Thoracic aorta (tissue), 2 donors: ENCODE data around the gene PTRH1. TPM values are rescaled to one million over a fixed set of nuclear protein-coding genes. Genes with fewer than 3 reads are reported as not detected.

Experiments
- ATAC-seq: fragments of 150-250 bp; one replicate; pipeline ENCODE4 v1.8.0; 2017; ENCODE audit warnings: low read depth; ENCODE audit not compliant: insufficient number of reproducible peaks, low FRiP score
- DNase-seq: peaks from one replicate; pipeline ENCODE4 v3.0.0-alpha.2; 2020; ENCODE audit warnings: low spot score
- H3K27ac ChIP-seq, 2 donors: fragments of 200-600 bp; sonication (generic); 1 replicate in 1 of 2; 2 replicates in 1 of 2; pipeline ENCODE4 v1.5.1; 2016; ENCODE audit warnings: mild to moderate bottlenecking in 2 of 2, moderate library complexity in 2 of 2
- H3K27me3 ChIP-seq: fragments of 200-600 bp; sonication (generic); replicated peaks from 2 replicates; pipeline ENCODE4 v1.6.0; 2016; ENCODE audit warnings: mild to moderate bottlenecking; ENCODE audit not compliant: insufficient read depth
- H3K36me3 ChIP-seq: fragments of 200-600 bp; sonication (generic); one replicate; pipeline ENCODE4 v1.5.1; 2016
- H3K4me1 ChIP-seq, 2 donors: fragments of 200-600 bp; sonication (generic); 1 replicate in 1 of 2; 2 replicates in 1 of 2; pipeline versions ENCODE4 v1.5.1 to v1.6.0; 2016; ENCODE audit warnings: low read depth in 2 of 2, mild to moderate bottlenecking in 1 of 2; ENCODE audit not compliant: control insufficient read depth in 1 of 2
- H3K4me3 ChIP-seq: fragments of 200-600 bp; sonication (generic); 2 replicates; pipeline ENCODE4 v1.5.1; 2016; ENCODE audit warnings: mild to moderate bottlenecking
- H3K9me3 ChIP-seq: fragments of 200-600 bp; sonication (generic); 2 replicates; pipeline ENCODE4 v1.5.1; 2016
- total RNA-seq, 2 donors: library from RNA; depleted of rRNA; stranded (reverse); fragments of >200 nt; gene quantifications; one replicate each; pipeline versions ENCODE4 v1.1.0 to v1.2.3, GENCODE V29; 2016
- TF ChIP-seq, protein P1 (sequence below): fragments of 200-600 bp; sonication (generic); IDR thresholded peaks from one replicate; pipeline ENCODE4 v1.5.1; 2019; ENCODE audit warnings: antibody characterized with exemption

PTRH1 gene
- total RNA-seq, 2 donors from 2014 or later = 9.3 to 25.9 TPM

DNA sequence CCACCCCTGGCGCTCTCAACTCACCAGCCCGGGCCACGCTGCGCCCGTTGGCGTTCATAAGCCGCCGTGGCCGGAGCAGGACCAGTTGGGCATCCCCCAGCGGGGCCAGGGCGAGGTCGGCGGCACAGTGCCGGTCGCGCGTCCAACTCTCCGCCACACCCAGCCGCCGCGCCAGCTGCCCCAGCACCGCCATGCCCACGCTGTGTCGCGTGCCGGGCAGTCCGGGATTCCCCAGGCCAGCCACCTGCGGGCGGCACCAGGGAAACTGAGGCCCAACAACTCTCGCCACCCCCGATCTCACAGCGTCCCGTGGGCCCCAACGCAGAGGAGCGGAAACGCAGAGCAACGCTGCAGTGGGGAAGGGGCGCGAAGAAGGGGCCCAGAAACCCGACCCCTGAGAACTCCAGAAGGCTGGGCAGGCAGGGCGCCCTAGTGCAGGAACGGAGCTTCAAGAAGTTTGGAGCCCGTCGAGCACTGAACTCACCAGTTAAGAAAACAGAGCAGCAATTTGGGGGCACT, 453 bp downstream of the PTRH1 start:
- H3K9me3 ChIP-seq = no peaks in the 10 kb centered on the region
- ATAC-seq (peak; percentile 10), DNase-seq (no peak)
- TF ChIP-seq, protein P1, sequence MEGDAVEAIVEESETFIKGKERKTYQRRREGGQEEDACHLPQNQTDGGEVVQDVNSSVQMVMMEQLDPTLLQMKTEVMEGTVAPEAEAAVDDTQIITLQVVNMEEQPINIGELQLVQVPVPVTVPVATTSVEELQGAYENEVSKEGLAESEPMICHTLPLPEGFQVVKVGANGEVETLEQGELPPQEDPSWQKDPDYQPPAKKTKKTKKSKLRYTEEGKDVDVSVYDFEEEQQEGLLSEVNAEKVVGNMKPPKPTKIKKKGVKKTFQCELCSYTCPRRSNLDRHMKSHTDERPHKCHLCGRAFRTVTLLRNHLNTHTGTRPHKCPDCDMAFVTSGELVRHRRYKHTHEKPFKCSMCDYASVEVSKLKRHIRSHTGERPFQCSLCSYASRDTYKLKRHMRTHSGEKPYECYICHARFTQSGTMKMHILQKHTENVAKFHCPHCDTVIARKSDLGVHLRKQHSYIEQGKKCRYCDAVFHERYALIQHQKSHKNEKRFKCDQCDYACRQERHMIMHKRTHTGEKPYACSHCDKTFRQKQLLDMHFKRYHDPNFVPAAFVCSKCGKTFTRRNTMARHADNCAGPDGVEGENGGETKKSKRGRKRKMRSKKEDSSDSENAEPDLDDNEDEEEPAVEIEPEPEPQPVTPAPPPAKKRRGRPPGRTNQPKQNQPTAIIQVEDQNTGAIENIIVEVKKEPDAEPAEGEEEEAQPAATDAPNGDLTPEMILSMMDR = no peak
- H3K4me1 ChIP-seq = peaks cover 7 to 13% of the 10 kb centered on the region in 2 donors
- H3K27ac ChIP-seq = peak overlapping the region; percentile 66 to 68
- H3K36me3 ChIP-seq = no peaks in the 10 kb centered on the region
- H3K27me3 ChIP-seq = no peaks in the 10 kb centered on the region
- H3K4me3 ChIP-seq = peak overlapping the region; percentile 99

DNA sequence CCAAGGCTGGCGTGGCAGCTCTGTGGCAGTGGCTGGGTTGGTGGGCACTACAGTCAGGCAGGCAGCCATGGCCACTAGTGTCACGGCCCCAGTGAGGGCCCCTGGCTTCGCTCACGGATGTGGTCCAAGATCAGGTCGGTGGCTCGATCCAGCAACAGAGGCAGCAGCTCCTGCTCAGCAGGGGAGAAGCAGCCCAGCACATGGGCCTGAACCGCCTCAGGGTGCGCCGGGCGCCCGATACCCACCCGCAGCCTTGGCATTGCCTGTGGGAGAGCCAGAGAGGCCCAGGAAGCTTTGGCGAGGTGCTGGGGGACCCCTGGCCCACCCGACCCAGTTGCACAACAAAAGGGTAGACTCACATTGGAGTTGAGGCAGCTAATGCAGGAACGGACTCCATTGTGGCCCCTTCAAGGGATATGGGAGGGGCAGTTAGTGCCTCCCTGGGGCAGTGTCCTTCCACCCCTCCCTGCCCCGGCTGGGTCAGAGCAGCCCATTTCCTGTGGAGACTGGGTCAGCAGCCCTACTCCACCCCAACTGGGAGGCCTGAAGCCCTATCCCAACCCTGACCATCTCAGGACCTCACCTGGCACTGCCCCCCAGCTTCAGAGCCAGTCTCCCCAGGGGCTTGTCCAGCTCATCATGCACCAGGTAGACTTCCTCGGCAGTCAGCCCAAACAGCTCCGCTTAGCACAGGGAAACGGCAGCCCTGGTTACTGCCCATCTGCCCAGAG, 1.3 kb downstream of the PTRH1 start:
- H3K4me3 ChIP-seq = peak overlapping the region; percentile 99
- DNase-seq (no peak), ATAC-seq (no peak)
- H3K36me3 ChIP-seq = no peaks in the 10 kb centered on the region
- no peaks in the 10 kb centered on the region for H3K27me3 ChIP-seq
- H3K27ac ChIP-seq = no peak overlapping the region
- H3K9me3 ChIP-seq = no peaks in the 10 kb centered on the region
- TF ChIP-seq, protein P1 = no peak
- H3K4me1 ChIP-seq = peaks cover 7 to 13% of the 10 kb centered on the region in 2 donors

DNA sequence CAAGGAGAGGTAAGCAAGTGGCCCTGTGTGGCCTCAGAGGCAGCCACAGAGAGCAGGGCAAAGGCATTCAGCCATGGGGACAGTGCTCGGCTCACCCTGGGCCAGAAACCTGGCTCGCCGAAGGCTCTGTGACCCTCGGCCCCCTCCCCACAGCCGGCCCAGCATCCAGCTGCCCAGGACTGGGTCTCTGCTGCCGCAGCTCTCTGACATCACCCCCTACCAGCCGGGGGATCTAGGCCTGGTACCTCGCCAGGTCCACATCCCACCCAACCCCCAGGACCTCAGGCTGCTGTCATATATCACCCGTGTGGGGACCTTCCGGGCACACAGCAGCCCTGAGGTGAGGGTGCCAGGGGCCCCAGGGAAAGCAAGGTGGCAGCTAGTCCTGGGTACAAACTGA, 2.6 kb downstream of the PTRH1 start:
- no peaks in the 10 kb centered on the region for H3K9me3 ChIP-seq

DNA sequence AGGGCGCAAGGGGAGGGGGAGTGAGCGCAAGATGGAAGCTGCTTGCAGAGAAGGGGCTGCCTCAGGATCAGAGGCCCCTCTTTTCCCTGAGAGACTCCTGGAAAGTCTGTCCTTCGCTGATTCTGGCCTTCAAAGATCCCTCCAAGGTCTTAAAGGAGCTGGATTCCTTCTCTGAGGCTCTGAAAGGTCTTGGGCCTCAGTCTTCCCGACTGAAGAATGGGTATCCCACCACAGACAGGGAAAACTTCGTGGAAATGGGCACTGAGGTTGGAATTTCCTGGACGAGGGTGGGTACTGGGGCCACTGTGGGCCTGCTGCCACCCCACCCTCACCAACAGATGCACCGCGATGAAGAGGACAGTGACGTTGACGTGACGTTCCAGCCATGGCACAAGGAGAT, 3.1 kb downstream of the PTRH1 start:
- Histone ChIP-seq H3K4me3 (no peak overlapping the region), H3K4me1 (peaks cover 7 to 13% of the 10 kb centered on the region in 2 donors), H3K27me3 (no peaks in the 10 kb centered on the region), H3K36me3 (no peaks in the 10 kb centered on the region), H3K27ac (no peak overlapping the region), H3K9me3 (no peaks in the 10 kb centered on the region)
- ATAC-seq (no peak), DNase-seq (no peak)
- TF ChIP-seq, protein P1 = no peak

More for the DNA sequence above, 2.6 kb downstream of the PTRH1 start:
- TF ChIP-seq, protein P1 = no peak
- no peak for ATAC-seq
- Histone ChIP-seq H3K4me3 (no peak overlapping the region), H3K27me3 (no peaks in the 10 kb centered on the region), H3K36me3 (no peaks in the 10 kb centered on the region), H3K4me1 (peaks cover 7 to 13% of the 10 kb centered on the region in 2 donors), H3K27ac (no peak overlapping the region)
- DNase-seq = no peak

DNA sequence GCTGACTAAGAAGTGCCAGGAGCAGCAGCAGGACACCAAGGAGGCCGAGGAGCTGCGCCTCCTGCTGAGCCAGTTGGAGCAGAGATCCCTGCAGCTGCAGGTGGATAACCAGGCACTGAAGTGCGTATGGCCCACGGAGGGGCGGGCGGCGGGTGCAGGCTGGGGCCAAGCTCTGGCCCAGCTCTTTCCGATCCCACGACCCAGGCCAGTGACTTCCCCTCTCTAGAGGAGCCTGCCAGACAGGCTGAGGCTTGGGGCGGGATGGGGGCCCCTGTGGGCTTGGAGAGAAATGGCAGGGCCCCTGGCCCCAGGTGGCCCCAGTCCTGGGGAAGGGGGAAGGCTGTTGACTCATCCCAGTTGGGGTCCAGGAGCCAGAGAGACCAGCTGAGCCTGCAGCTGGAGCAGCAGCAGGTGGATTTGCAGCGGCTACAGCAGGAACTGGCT, 3.6 kb downstream of the PTRH1 start:
- Histone ChIP-seq H3K9me3 (no peaks in the 10 kb centered on the region), H3K4me3 (no peak overlapping the region), H3K4me1 (peaks cover 7 to 13% of the 10 kb centered on the region in 2 donors), H3K27ac (no peak overlapping the region), H3K27me3 (no peaks in the 10 kb centered on the region), H3K36me3 (no peaks in the 10 kb centered on the region)
- TF ChIP-seq, protein P1 = no peak
- DNase-seq (no peak), ATAC-seq (no peak)
